GM12878 (cell line): ENCODE measurements around the gene MLIP. TPM values are rescaled to one million over a fixed set of nuclear protein-coding genes. Genes with fewer than 3 reads are reported as not detected.

ENCODE experiments used
- ATAC-seq: fragments of 200-7000 bp; cut with Tn5 transposase; 3 replicates; pipeline ENCODE4 v1.9.1; 2020; ENCODE audit warnings: mild to moderate bottlenecking, moderate library complexity
- BruUV-seq: library from RNA; stranded (reverse); fragments of 400-500 nt; replicated peaks from 2 replicates; lab custom pipeline; 2021; lab: Mats Ljungman, UMichigan
- CTCF ChIA-PET: fragments of 300-600 bp; sonication (Branson Sonifier 250); formaldehyde crosslinking; extraction: SDS; loops from one replicate; lab custom pipeline; 2021; ENCODE audit warnings: inconsistent platforms; lab: Yijun Ruan, JAX
- POLR2A ChIA-PET: fragments of 350-600 bp; formaldehyde crosslinking; extraction: SDS; loops from one replicate; lab custom pipeline; 2021; ENCODE audit warnings: inconsistent platforms; lab: Charles Lee
- RAD21 ChIA-PET: fragments of 300-600 bp; sonication (Branson Sonifier 250); formaldehyde crosslinking; loops from one replicate; lab custom pipeline; 2023; ENCODE audit warnings: antibody characterized with exemption; ENCODE audit not compliant: unreplicated experiment; lab: Charles Lee
- SMC1A ChIA-PET: fragments of 300-600 bp; sonication (Branson Sonifier 250); formaldehyde crosslinking; loops from one replicate; lab custom pipeline; 2023; ENCODE audit not compliant: unreplicated experiment, uncharacterized antibody; lab: Charles Lee
- DNase-seq: peaks from one replicate; pipeline ENCODE4 v3.0.0-alpha.2; 2011; ENCODE audit warnings: low read depth, low spot score
- FAIRE-seq: peaks from 3 replicates; lab custom pipeline; 2011; peaks lifted over from hg19 to GRCh38; lab: Jason Lieb, UNC
- H2AFZ ChIP-seq: 2 replicates; pipeline ENCODE4 v1.6.0; 2011; ENCODE audit warnings: low read depth, low read length, control low read depth; ENCODE audit not compliant: control insufficient read depth
- H3K27ac ChIP-seq: 2 replicates; pipeline ENCODE4 v1.5.1; 2011; ENCODE audit warnings: control low read depth; ENCODE audit not compliant: control insufficient read depth, insufficient read depth
- H3K27me3 ChIP-seq, 2 experiments: replicated peaks in 1 of 2; 2 replicates each; pipeline versions ENCODE4 v1.6.0 to v1.6.1; 2011; ENCODE audit warnings: low read length in 1 of 2; ENCODE audit not compliant: control insufficient read depth in 2 of 2, insufficient read depth in 2 of 2
- H3K36me3 ChIP-seq, 2 experiments: 2 replicates each; pipeline ENCODE4 v1.5.1; 2011; ENCODE audit warnings: low read length in 1 of 2; ENCODE audit not compliant: control insufficient read depth in 2 of 2, insufficient read depth in 2 of 2
- H3K4me1 ChIP-seq: 2 replicates; pipeline ENCODE4 v1.6.1; 2011; ENCODE audit warnings: mild to moderate bottlenecking, low read length, moderate library complexity, mixed read lengths; ENCODE audit not compliant: control insufficient read depth, insufficient read depth
- H3K4me2 ChIP-seq: 2 replicates; pipeline ENCODE4 v1.6.0; 2011; ENCODE audit warnings: control low read depth; ENCODE audit not compliant: control insufficient read depth, insufficient read depth
- H3K4me3 ChIP-seq: fragments of 200-600 bp; sonication (generic); 2 replicates; pipeline ENCODE4 v1.5.1; 2016
- H3K79me2 ChIP-seq: 2 replicates; pipeline ENCODE4 v1.6.0; 2011; ENCODE audit warnings: low read length; ENCODE audit not compliant: control insufficient read depth, insufficient read depth
- H3K9ac ChIP-seq: 2 replicates; pipeline ENCODE4 v1.8.0; 2011; ENCODE audit warnings: low read length, control low read depth, mixed read lengths; ENCODE audit not compliant: control insufficient read depth, insufficient read depth
- H3K9me3 ChIP-seq: replicated peaks from 3 replicates; pipeline ENCODE4 v1.5.1; 2011; ENCODE audit warnings: mild to moderate bottlenecking, low read length; ENCODE audit not compliant: control insufficient read depth, insufficient read depth
- H4K20me1 ChIP-seq: 2 replicates; pipeline ENCODE4 v1.6.0; 2011; ENCODE audit not compliant: control insufficient read depth, insufficient read depth
- CBFB ChIP-seq: IDR thresholded peaks from 2 replicates; pipeline ENCODE4 v1.6.1; 2016; ENCODE audit warnings: antibody characterized with exemption, low read depth
- E2F4 ChIP-seq: IDR thresholded peaks from 2 replicates; pipeline ENCODE4 v1.6.1; 2012; ENCODE audit warnings: low read depth, low read length, improper control_type of control experiment
- EGR1 ChIP-seq, 2 experiments: IDR thresholded peaks; 1 replicate in 1 of 2; 2 replicates in 1 of 2; pipeline ENCODE4 v1.6.1; 2011 to 2012; ENCODE audit warnings: low read depth in 2 of 2, low read length in 2 of 2, borderline replicate concordance in 1 of 2, mild to moderate bottlenecking in 1 of 2, moderate library complexity in 1 of 2
- EZH2 ChIP-seq: IDR thresholded peaks from 2 replicates; pipeline ENCODE4 v1.6.1; 2012; ENCODE audit warnings: low read depth, mild to moderate bottlenecking, control low read depth, inconsistent platforms, low read length, borderline replicate concordance; ENCODE audit not compliant: control insufficient read depth
- FOXK2 ChIP-seq: fragments of 450-650 bp; IDR thresholded peaks from 2 replicates; pipeline ENCODE4 v1.6.1; 2017; ENCODE audit warnings: mild to moderate bottlenecking, moderate library complexity
- HDAC2 ChIP-seq: fragments of 200-600 bp; sonication (generic); IDR thresholded peaks from 2 replicates; pipeline ENCODE4 v1.6.1; 2017
- POLR2A ChIP-seq: IDR thresholded peaks from 2 replicates; pipeline ENCODE4 v1.6.1; 2011; ENCODE audit warnings: low read depth, mild to moderate bottlenecking, low read length
- RCOR1 ChIP-seq: conservative IDR thresholded peaks from 2 replicates; pipeline ENCODE4 v1.6.1; 2012; ENCODE audit warnings: low read depth, low read length, improper control_type of control experiment
- SKIL ChIP-seq: fragments of 450-650 bp; IDR thresholded peaks from 2 replicates; pipeline ENCODE4 v1.6.1; 2017; ENCODE audit warnings: mild to moderate bottlenecking, low read depth, inconsistent platforms; ENCODE audit not compliant: poor library complexity, severe bottlenecking
- USF2 ChIP-seq: IDR thresholded peaks from 2 replicates; pipeline ENCODE4 v1.6.1; 2011; ENCODE audit warnings: low read depth, low read length, improper control_type of control experiment, borderline replicate concordance
- YBX1 ChIP-seq: fragments of 450-650 bp; IDR thresholded peaks from 2 replicates; pipeline ENCODE4 v1.6.1; 2016; ENCODE audit warnings: antibody characterized with exemption
- ZBED1 ChIP-seq: IDR thresholded peaks from 2 replicates; pipeline ENCODE4 v1.6.1; 2016; ENCODE audit warnings: borderline replicate concordance
- ZNF217 ChIP-seq: fragments of 450-650 bp; IDR thresholded peaks from 2 replicates; pipeline ENCODE4 v1.6.1; 2017; ENCODE audit warnings: antibody characterized with exemption, mild to moderate bottlenecking
- ZNF24 ChIP-seq: fragments of 450-650 bp; IDR thresholded peaks from 2 replicates; pipeline ENCODE4 v1.6.1; 2017; ENCODE audit warnings: antibody characterized with exemption, mild to moderate bottlenecking
- in situ Hi-C: fragments of 300-500 bp; cut with MboI; formaldehyde crosslinking; loops from 9 replicates; pipeline ENCODE4 v1.14.3; 2018; ENCODE audit warnings: mixed read lengths
- intact Hi-C: fragments of 100-400 bp; cut with micrococcal nuclease; formaldehyde crosslinking; loops from one replicate; pipeline ENCODE4 v1.14.2; 2022; ENCODE audit not compliant: unreplicated experiment
- polyA plus RNA-seq, 11 experiments: library from polyadenylated mRNA; depleted of rRNA in 4 of 11; unstranded in 6 of 11; stranded (reverse) in 5 of 11; fragments of >200 nt; fragmentation: Nextera tagmentation in 4 of 11; fragmentation: Illumina TruSeq in 1 of 11; extraction: Ambion mirVana in 4 of 11; extraction: Trizol in 1 of 11; gene quantifications; 1 replicate in 1 of 11; 2 replicates in 10 of 11; pipeline versions ENCODE4 v1.2.1 to v1.2.3, GENCODE V29; 2011 to 2016; ENCODE audit warnings: inconsistent platforms in 2 of 11, missing spikeins in 2 of 11, low read depth in 1 of 11
- total RNA-seq, 4 experiments: library from RNA; depleted of rRNA in 3 of 4; stranded (reverse); fragments of >200 nt in 3 of 4; fragmentation: Illumina TruSeq in 1 of 4; extraction: Trizol in 1 of 4; gene quantifications; 2 replicates each; pipeline versions ENCODE4 v1.2.1 to v1.2.3, GENCODE V29; 2013 to 2021

MLIP gene
- total and polyA plus RNA-seq, 10 of the 15 experiments (the other 5 are each of a cell fraction or from before 2014, with no cell fraction given): not detected

- Histone ChIP-seq H3K4me2 (no peak overlapping the region), H2AFZ (no peak overlapping the region), H3K9me3 (no peaks in the 10 kb centered on the region), H3K36me3 (no peaks in the 10 kb centered on the region), H3K9ac (no peak overlapping the region), H3K4me3 (no peak overlapping the region), H3K79me2 (no peaks in the 10 kb centered on the region), H3K27me3 (no peaks in the 10 kb centered on the region), H4K20me1 (no peaks in the 10 kb centered on the region), H3K4me1 (no peaks in the 10 kb centered on the region), H3K27ac (no peak overlapping the region)
- no TSS peak for BruUV-seq
- ATAC-seq: no peak
- RAD21 ChIA-PET: no interaction called here
- CTCF ChIA-PET: interaction anchor here (0.6 to 1.8 kb wide), 4 partner anchors 9 to 16 kb away, joined by 3 to 7 read pairs (median 3); no protein-coding TSS in a partner anchor
- POLR2A ChIA-PET: no interaction called here
- intact Hi-C loops: no loop called here
- SMC1A ChIA-PET: interaction anchor here (1.0 kb wide), 1 partner anchor 12 kb away, joined by 3 read pairs; no protein-coding TSS in a partner anchor
- in situ Hi-C loops: no loop called here
- no peak for TF ChIP-seq EZH2
- no peak for TF ChIP-seq YBX1
- TF ChIP-seq RCOR1: no peak
- TF ChIP-seq HDAC2: no peak
- no peak for TF ChIP-seq E2F4
- TF ChIP-seq CBFB: no peak
- TF ChIP-seq SKIL: no peak
- TF ChIP-seq POLR2A: no peak
- TF ChIP-seq FOXK2: no peak
- no peak for TF ChIP-seq USF2
- TF ChIP-seq ZNF217: no peak
- TF ChIP-seq ZNF24: no peak
- TF ChIP-seq EGR1 (IDR thresholded peaks at IDR 0.05; ENCODE audit: borderline replicate concordance in 1 of 2, low read depth in 2 of 2, low read length in 2 of 2): no peak
- no peak for TF ChIP-seq ZBED1
- DNase-seq: no peak
- FAIRE-seq: no peak
These were observed 144.6 kb downstream of the MLIP start for GRCh38 chr6:54255886-54256285.
